Measurements from ENCODE around the gene NUDT3. TPM values are rescaled to one million over a fixed set of nuclear protein-coding genes. Genes with fewer than 3 reads are reported as not detected.

Gene NUDT3
- total and polyA plus RNA-seq, 9 of the 15 experiments (the other 6 are each of a cell fraction or from before 2014, with no cell fraction given) = 5.4 to 81.2 (median 56.4) TPM

GRCh38 chr6:34318499-34319470 is 73.7 kb downstream of the NUDT3 start (continued):
- TF ChIP-seq PKNOX1 (IDR thresholded peaks at IDR 0.05) = peak; percentile 40; the same call in 1 of the 2 replicates
- no peak for TF ChIP-seq HIVEP1 (CRISPR knock-in tag; IDR thresholded peaks at IDR 0.05)
- TF ChIP-seq MECOM (CRISPR knock-in tag; IDR thresholded peaks at IDR 0.05) = 0 out of 2 replicates have a peak, but pooled peaks have one; percentile 29
- no peak for TF ChIP-seq SMAD3 (CRISPR knock-in tag; conservative IDR thresholded peaks at IDR 0.05)
- TF ChIP-seq ARID3A (IDR thresholded peaks at IDR 0.05; ENCODE audit: borderline replicate concordance, low read depth, low read length) = peak; percentile 51; the same call in 1 of the 2 replicates
- no peak for TF ChIP-seq PPARD (CRISPR knock-in tag; IDR thresholded peaks at IDR 0.05)
- no peak for TF ChIP-seq DDX20 (tag; IDR thresholded peaks at IDR 0.05; ENCODE audit: low read depth)
- TF ChIP-seq BRD4 (IDR thresholded peaks at IDR 0.05) = no peak
- no peak for TF ChIP-seq CAMTA2 (CRISPR knock-in tag; conservative IDR thresholded peaks at IDR 0.05)
- no peak for TF ChIP-seq KLF10 (CRISPR knock-in tag; IDR thresholded peaks at IDR 0.05)
- no peak for TF ChIP-seq TRIM24 (IDR thresholded peaks at IDR 0.05)
- TF ChIP-seq THAP12 (CRISPR knock-in tag; IDR thresholded peaks at IDR 0.05) = no peak
- 0 out of 2 replicates have a peak, but pooled peaks have one; percentile 31 for TF ChIP-seq TRIM25 (IDR thresholded peaks at IDR 0.05; ENCODE audit: borderline replicate concordance)
- TF ChIP-seq ZBTB8A (IDR thresholded peaks at IDR 0.05; ENCODE audit: partially characterized antibody) = no peak
- TF ChIP-seq SIN3A (IDR thresholded peaks at IDR 0.05; ENCODE audit: borderline replicate concordance in 2 of 2, control insufficient read depth in 1 of 2, low read depth in 2 of 2, low read length in 2 of 2) = no peak
- TF ChIP-seq PHB (CRISPR knock-in tag; IDR thresholded peaks at IDR 0.05) = no peak
- no peak for TF ChIP-seq ZNF212 (CRISPR knock-in tag; IDR thresholded peaks at IDR 0.05)
- no peak for TF ChIP-seq HMGXB4 (CRISPR knock-in tag; IDR thresholded peaks at IDR 0.05)
